Keratinocyte (primary cell): ENCODE data around the gene MSI2. TPM values are rescaled to one million over a fixed set of nuclear protein-coding genes. Genes with fewer than 3 reads are reported as not detected.

Experiments used
- DNase-seq: peaks from one replicate; pipeline ENCODE4 v3.0.0-alpha.2; 2011; ENCODE audit warnings: low read depth, missing footprints, low spot score
- FAIRE-seq: peaks from 2 replicates; lab custom pipeline; 2011; peaks lifted over from hg19 to GRCh38; lab: Jason Lieb, UNC
- H2AFZ ChIP-seq: 2 replicates; pipeline ENCODE4 v1.6.0; 2012; ENCODE audit warnings: low read length, control low read depth, inconsistent platforms; ENCODE audit not compliant: control insufficient read depth
- H3K27ac ChIP-seq: 2 replicates; pipeline ENCODE4 v1.5.1; 2011; ENCODE audit warnings: low read length; ENCODE audit not compliant: control insufficient read depth, insufficient read depth
- H3K27me3 ChIP-seq: 3 replicates; pipeline ENCODE4 v1.6.0; 2011; ENCODE audit warnings: low read length; ENCODE audit not compliant: control insufficient read depth, insufficient read depth; ENCODE audit errors: extremely low read depth
- H3K36me3 ChIP-seq, 2 experiments: 2 replicates in 1 of 2; 3 replicates in 1 of 2; pipeline ENCODE4 v1.5.1; 2011; ENCODE audit warnings: low read length in 2 of 2, mild to moderate bottlenecking in 1 of 2; ENCODE audit not compliant: control insufficient read depth in 2 of 2, insufficient read depth in 2 of 2; ENCODE audit errors: extremely low read depth in 1 of 2
- H3K4me1 ChIP-seq: 3 replicates; pipeline ENCODE4 v1.5.1; 2011; ENCODE audit warnings: low read length; ENCODE audit not compliant: control insufficient read depth, insufficient read depth; ENCODE audit errors: extremely low read depth
- H3K4me2 ChIP-seq: 3 replicates; pipeline ENCODE4 v1.6.0; 2011; ENCODE audit warnings: low read depth, low read length; ENCODE audit not compliant: control insufficient read depth, insufficient read depth; ENCODE audit errors: extremely low read depth
- H3K4me3 ChIP-seq, 3 experiments: fragments of 200-600 bp in 1 of 3; sonication (generic) in 1 of 3; 2 replicates in 2 of 3; 3 replicates in 1 of 3; pipeline ENCODE4 v1.5.1; 2011 to 2016; ENCODE audit warnings: low read length in 3 of 3, mild to moderate bottlenecking in 3 of 3, control low read depth in 2 of 3, inconsistent platforms in 1 of 3, low read depth in 1 of 3, mixed read lengths in 1 of 3, mixed run types in 1 of 3, moderate library complexity in 1 of 3; ENCODE audit not compliant: control insufficient read depth in 2 of 3, insufficient read depth in 2 of 3; ENCODE audit errors: extremely low read depth in 1 of 3
- H3K79me2 ChIP-seq: 2 replicates; pipeline ENCODE4 v1.6.0; 2012; ENCODE audit warnings: low read length; ENCODE audit not compliant: control insufficient read depth, insufficient read depth
- H3K9ac ChIP-seq: 3 replicates; pipeline ENCODE4 v1.6.0; 2011; ENCODE audit warnings: low read length; ENCODE audit not compliant: control insufficient read depth, insufficient read depth; ENCODE audit errors: extremely low read depth
- H3K9me1 ChIP-seq: 3 replicates; pipeline ENCODE4 v1.6.0; 2011; ENCODE audit warnings: low read length; ENCODE audit not compliant: control insufficient read depth, insufficient read depth; ENCODE audit errors: extremely low read depth
- H3K9me3 ChIP-seq: 2 replicates; pipeline ENCODE4 v1.5.1; 2012; ENCODE audit warnings: low read depth, low read length; ENCODE audit not compliant: control insufficient read depth
- H4K20me1 ChIP-seq: 3 replicates; pipeline ENCODE4 v1.6.0; 2011; ENCODE audit warnings: low read length; ENCODE audit not compliant: control insufficient read depth, insufficient read depth; ENCODE audit errors: extremely low read depth
- CTCF ChIP-seq, 3 experiments: IDR thresholded peaks in 1 of 3; conservative IDR thresholded peaks in 1 of 3; optimal IDR thresholded peaks in 1 of 3; 2 replicates in 2 of 3; 3 replicates in 1 of 3; pipeline versions ENCODE3 to v1.5.1; 2011; ENCODE audit warnings: low read length in 3 of 3, mild to moderate bottlenecking in 3 of 3, moderate library complexity in 2 of 3, control low read depth in 1 of 3, inconsistent platforms in 1 of 3; ENCODE audit not compliant: insufficient read depth in 2 of 3; ENCODE audit errors: extremely low read depth in 1 of 3
- EZH2 ChIP-seq: IDR thresholded peaks from one replicate; pipeline ENCODE4 v1.6.1; 2012; ENCODE audit warnings: inconsistent platforms, mild to moderate bottlenecking, low read length, moderate library complexity
- dilution Hi-C: fragments of 300-500 bp; cut with MboI; formaldehyde crosslinking; loops from one replicate; pipeline ENCODE4 v1.7.0; 2020; ENCODE audit warnings: low sequenced_read_pairs; ENCODE audit not compliant: extremely low pct_ligation_motif_present
- polyA plus RNA-seq, 5 experiments: library from polyadenylated mRNA; depleted of rRNA in 3 of 5; stranded (reverse) in 3 of 5; stranded (forward) in 1 of 5; unstranded in 1 of 5; fragments of >200 nt; gene quantifications; 1 replicate in 1 of 5; 2 replicates in 3 of 5; 3 replicates in 1 of 5; pipeline versions ENCODE4 v1.2.1 to v1.2.3, GENCODE V29; 2011 to 2012; ENCODE audit warnings: missing spikeins in 2 of 5, low read depth in 1 of 5, low replicate concordance in 1 of 5

MSI2 gene
- polyA plus RNA-seq, 1 donor (not counting 4 experiments of a cell fraction or from before 2014, with no cell fraction given): 22.3 TPM

- Histone ChIP-seq H3K4me2 (no peak overlapping the region), H2AFZ (no peak overlapping the region), H3K9ac (no peak overlapping the region), H3K9me3 (no peaks in the 10 kb centered on the region), H3K79me2 (no peaks in the 10 kb centered on the region), H4K20me1 (no peaks in the 10 kb centered on the region), H3K36me3 (no peaks in the 10 kb centered on the region), H3K4me1 (no peaks in the 10 kb centered on the region), H3K4me3 (no peak overlapping the region), H3K9me1 (no peaks in the 10 kb centered on the region), H3K27ac (no peak overlapping the region), H3K27me3 (no peaks in the 10 kb centered on the region)
- DNase-seq: no peak
- FAIRE-seq: no peak
- dilution Hi-C loops: no loop called here
- no peak for TF ChIP-seq CTCF (optimal IDR thresholded peaks at IDR 0.05 in 1 of 3, IDR thresholded peaks at IDR 0.05 in 1 of 3, conservative IDR thresholded peaks at IDR 0.05 in 1 of 3; ENCODE audit: extremely low read depth in 1 of 3, insufficient read depth in 2 of 3, low read length in 3 of 3)
Measured at GRCh38 chr17:57577751-57578607, 321.7 kb downstream of the MSI2 start.

GRCh38 chr17:57578608-57579225, 322.4 kb downstream of the MSI2 start:
- no peak overlapping the region for H3K4me2 ChIP-seq
- no peak overlapping the region for H3K9ac ChIP-seq
- no peaks in the 10 kb centered on the region for H3K9me3 ChIP-seq
- TF ChIP-seq EZH2 (no peak), CTCF (optimal IDR thresholded peaks at IDR 0.05 in 1 of 3, IDR thresholded peaks at IDR 0.05 in 1 of 3, conservative IDR thresholded peaks at IDR 0.05 in 1 of 3; ENCODE audit: extremely low read depth in 1 of 3, insufficient read depth in 2 of 3, low read length in 3 of 3) (no peak)
- no peak overlapping the region for H3K27ac ChIP-seq
- H3K27me3 ChIP-seq: no peaks in the 10 kb centered on the region
- H3K4me3 ChIP-seq: no peak overlapping the region
- dilution Hi-C loops: no loop called here
- DNase-seq: no peak
- no peaks in the 10 kb centered on the region for H3K4me1 ChIP-seq
- H3K36me3 ChIP-seq: no peaks in the 10 kb centered on the region
- no peaks in the 10 kb centered on the region for H3K79me2 ChIP-seq
- H2AFZ ChIP-seq: no peak overlapping the region
- H3K9me1 ChIP-seq: no peaks in the 10 kb centered on the region
- FAIRE-seq: no peak
- no peaks in the 10 kb centered on the region for H4K20me1 ChIP-seq
